ENCODE results near the gene TMEM259.

- TF ChIP-seq ZNF772 (CRISPR knock-in tag; IDR thresholded peaks at IDR 0.05) (no peak), SMC3 (IDR thresholded peaks at IDR 0.05; ENCODE audit: low read length) (no peak)
- TF ChIP-seq, protein P1, sequence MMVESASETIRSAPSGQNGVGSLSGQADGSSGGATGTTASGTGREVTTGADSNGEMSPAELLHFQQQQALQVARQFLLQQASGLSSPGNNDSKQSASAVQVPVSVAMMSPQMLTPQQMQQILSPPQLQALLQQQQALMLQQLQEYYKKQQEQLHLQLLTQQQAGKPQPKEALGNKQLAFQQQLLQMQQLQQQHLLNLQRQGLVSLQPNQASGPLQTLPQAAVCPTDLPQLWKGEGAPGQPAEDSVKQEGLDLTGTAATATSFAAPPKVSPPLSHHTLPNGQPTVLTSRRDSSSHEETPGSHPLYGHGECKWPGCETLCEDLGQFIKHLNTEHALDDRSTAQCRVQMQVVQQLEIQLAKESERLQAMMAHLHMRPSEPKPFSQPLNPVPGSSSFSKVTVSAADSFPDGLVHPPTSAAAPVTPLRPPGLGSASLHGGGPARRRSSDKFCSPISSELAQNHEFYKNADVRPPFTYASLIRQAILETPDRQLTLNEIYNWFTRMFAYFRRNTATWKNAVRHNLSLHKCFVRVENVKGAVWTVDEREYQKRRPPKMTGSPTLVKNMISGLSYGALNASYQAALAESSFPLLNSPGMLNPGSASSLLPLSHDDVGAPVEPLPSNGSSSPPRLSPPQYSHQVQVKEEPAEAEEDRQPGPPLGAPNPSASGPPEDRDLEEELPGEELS (CRISPR knock-in tag; IDR thresholded peaks at IDR 0.05) = no peak
- TF ChIP-seq, protein P2, sequence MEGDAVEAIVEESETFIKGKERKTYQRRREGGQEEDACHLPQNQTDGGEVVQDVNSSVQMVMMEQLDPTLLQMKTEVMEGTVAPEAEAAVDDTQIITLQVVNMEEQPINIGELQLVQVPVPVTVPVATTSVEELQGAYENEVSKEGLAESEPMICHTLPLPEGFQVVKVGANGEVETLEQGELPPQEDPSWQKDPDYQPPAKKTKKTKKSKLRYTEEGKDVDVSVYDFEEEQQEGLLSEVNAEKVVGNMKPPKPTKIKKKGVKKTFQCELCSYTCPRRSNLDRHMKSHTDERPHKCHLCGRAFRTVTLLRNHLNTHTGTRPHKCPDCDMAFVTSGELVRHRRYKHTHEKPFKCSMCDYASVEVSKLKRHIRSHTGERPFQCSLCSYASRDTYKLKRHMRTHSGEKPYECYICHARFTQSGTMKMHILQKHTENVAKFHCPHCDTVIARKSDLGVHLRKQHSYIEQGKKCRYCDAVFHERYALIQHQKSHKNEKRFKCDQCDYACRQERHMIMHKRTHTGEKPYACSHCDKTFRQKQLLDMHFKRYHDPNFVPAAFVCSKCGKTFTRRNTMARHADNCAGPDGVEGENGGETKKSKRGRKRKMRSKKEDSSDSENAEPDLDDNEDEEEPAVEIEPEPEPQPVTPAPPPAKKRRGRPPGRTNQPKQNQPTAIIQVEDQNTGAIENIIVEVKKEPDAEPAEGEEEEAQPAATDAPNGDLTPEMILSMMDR (CRISPR knock-in tag; IDR thresholded peaks at IDR 0.05) = no peak
These were observed 12.5 kb downstream of the TMEM259 start for GRCh38 chr19:1008268-1009040.

All from HepG2 (cell line).